ENCODE measurements around the gene LGALS8.
"Not testable (repeated sequence)": the region's sequence is repeated elsewhere in the genome, so short reads cannot be mapped to it uniquely, and the experiment has no call there.

Gene LGALS8

GRCh38 chr1:236523704-236524141, at the start of gene LGALS8:
Gene LGALS8, plus strand, starts transcription at chr1:236523982. Its CDS starts 2,089 bp downstream, at chr1:236526071.
- no peak for TF ChIP-seq ZNF274 (IDR thresholded peaks at IDR 0.05; ENCODE audit: low read depth, low read length)
- peak within 1 kb of the TSS; percentile 74 for H3K4me3 ChIP-seq (ENCODE audit: low read length)

- TF ChIP-seq ZNF274 (IDR thresholded peaks at IDR 0.05; ENCODE audit: low read depth, low read length) = no peak
- H3K4me3 ChIP-seq (ENCODE audit: low read length) = no peak overlapping the region
These were observed 47.8 kb upstream of the LGALS8 start for GRCh38 chr1:236476019-236476418.

- H3K4me3 ChIP-seq (ENCODE audit: low read length) = no peak overlapping the region
- no peak for TF ChIP-seq ZNF274 (IDR thresholded peaks at IDR 0.05; ENCODE audit: low read depth, low read length)
These were observed 42.9 kb upstream of the LGALS8 start for GRCh38 chr1:236480758-236481436.

GRCh38 chr1:236484310-236484971, 39.3 kb upstream of the LGALS8 start:
- H3K4me3 ChIP-seq (ENCODE audit: low read length) = no peak overlapping the region
- no peak for TF ChIP-seq ZNF274 (IDR thresholded peaks at IDR 0.05; ENCODE audit: low read depth, low read length)

GRCh38 chr1:236486356-236487002, 37.3 kb upstream of the LGALS8 start:
- TF ChIP-seq ZNF274 (IDR thresholded peaks at IDR 0.05; ENCODE audit: low read depth, low read length) = no peak
- no peak overlapping the region for H3K4me3 ChIP-seq (ENCODE audit: low read length)

GRCh38 chr1:236489161-236489560, 34.6 kb upstream of the LGALS8 start:
- H3K4me3 ChIP-seq (ENCODE audit: low read length) = not testable (repeated sequence)

GRCh38 chr1:236489710-236490377, 33.9 kb upstream of the LGALS8 start:
- H3K4me3 ChIP-seq (ENCODE audit: low read length) = no peak overlapping the region
- TF ChIP-seq ZNF274 (IDR thresholded peaks at IDR 0.05; ENCODE audit: low read depth, low read length) = no peak

GRCh38 chr1:236491469-236492136, 32.2 kb upstream of the LGALS8 start:
- TF ChIP-seq ZNF274 (IDR thresholded peaks at IDR 0.05; ENCODE audit: low read depth, low read length) = no peak
- no peak overlapping the region for H3K4me3 ChIP-seq (ENCODE audit: low read length)

- no peak for TF ChIP-seq ZNF274 (IDR thresholded peaks at IDR 0.05; ENCODE audit: low read depth, low read length)
- H3K4me3 ChIP-seq (ENCODE audit: low read length) = no peak overlapping the region
These were observed 31.4 kb upstream of the LGALS8 start for GRCh38 chr1:236492378-236492777.

- no peak for TF ChIP-seq ZNF274 (IDR thresholded peaks at IDR 0.05; ENCODE audit: low read depth, low read length)
- H3K4me3 ChIP-seq (ENCODE audit: low read length) = no peak overlapping the region
These were observed 29.7 kb upstream of the LGALS8 start for GRCh38 chr1:236494082-236494481.

GRCh38 chr1:236494586-236495466, 29.0 kb upstream of the LGALS8 start:
- H3K4me3 ChIP-seq (ENCODE audit: low read length) = no peak overlapping the region
- TF ChIP-seq ZNF274 (IDR thresholded peaks at IDR 0.05; ENCODE audit: low read depth, low read length) = no peak

GRCh38 chr1:236495467-236496112, 28.2 kb upstream of the LGALS8 start:
- TF ChIP-seq ZNF274 (IDR thresholded peaks at IDR 0.05; ENCODE audit: low read depth, low read length) = no peak
- H3K4me3 ChIP-seq (ENCODE audit: low read length) = no peak overlapping the region

GRCh38 chr1:236497908-236498307, 25.9 kb upstream of the LGALS8 start:
- TF ChIP-seq ZNF274 (IDR thresholded peaks at IDR 0.05; ENCODE audit: low read depth, low read length) = no peak
- H3K4me3 ChIP-seq (ENCODE audit: low read length) = no peak overlapping the region
